Skeletal muscle cell (primary cell): ENCODE data around the gene SUMF2.
"Not testable (repeated sequence)": the region's sequence is repeated elsewhere in the genome, so short reads cannot be mapped to it uniquely, and the experiment has no call there.

Experiments
- DNase-seq: peaks from one replicate; pipeline ENCODE4 v3.0.0-alpha.2; 2010; ENCODE audit warnings: low read depth
- H3K4me3 ChIP-seq: 2 replicates; pipeline ENCODE4 v1.5.1; 2011; ENCODE audit warnings: low read depth, mild to moderate bottlenecking, control low read depth, low read length, moderate library complexity

The SUMF2 gene

DNA sequence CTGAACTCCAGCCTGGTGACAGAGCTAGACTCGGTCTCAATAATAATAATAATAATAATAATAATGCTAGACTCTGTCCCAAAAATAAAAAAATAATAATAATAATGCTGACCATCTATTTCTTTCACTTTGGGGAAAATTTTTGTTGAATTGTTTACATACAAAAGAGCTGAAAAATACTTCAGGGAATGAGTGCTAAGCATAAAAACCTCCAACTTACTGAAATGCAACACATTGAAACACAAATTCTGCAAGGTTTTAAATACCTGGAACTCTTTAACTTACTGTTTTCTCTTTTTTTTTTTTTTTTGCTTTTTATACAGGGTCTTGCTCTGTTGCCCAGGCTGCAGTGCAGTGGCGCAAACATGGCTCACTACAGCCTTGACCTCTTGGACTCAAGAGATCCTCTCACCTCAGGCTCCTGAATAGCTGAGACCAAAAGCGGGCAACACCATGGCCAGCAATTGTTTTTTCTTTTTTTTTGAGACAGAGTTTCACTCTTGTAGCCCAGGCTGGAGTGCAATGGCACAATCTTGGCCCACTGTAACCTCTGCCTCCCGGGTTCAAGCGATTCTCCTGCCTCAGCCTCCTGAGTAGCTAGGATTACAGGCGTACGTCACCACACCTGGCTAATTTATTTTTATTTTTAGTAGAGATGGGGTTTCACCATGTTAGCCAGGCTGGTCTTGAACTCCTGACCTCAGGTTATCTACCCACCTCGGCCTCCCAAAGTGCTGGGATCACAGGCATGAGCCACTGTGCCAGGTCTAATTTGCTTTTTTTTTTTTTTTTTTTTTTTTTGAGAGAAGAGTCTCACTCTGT lies 34.3 kb downstream of the SUMF2 start:
- not testable (repeated sequence) for H3K4me3 ChIP-seq, DNase-seq

GRCh38 chr7:56099653-56100052 lies 35.6 kb downstream of the SUMF2 start:
- no peak for DNase-seq
- no peak overlapping the region for H3K4me3 ChIP-seq

GRCh38 chr7:56104138-56104537 lies 40.1 kb downstream of the SUMF2 start:
- not testable (repeated sequence) for DNase-seq, H3K4me3 ChIP-seq

DNA sequence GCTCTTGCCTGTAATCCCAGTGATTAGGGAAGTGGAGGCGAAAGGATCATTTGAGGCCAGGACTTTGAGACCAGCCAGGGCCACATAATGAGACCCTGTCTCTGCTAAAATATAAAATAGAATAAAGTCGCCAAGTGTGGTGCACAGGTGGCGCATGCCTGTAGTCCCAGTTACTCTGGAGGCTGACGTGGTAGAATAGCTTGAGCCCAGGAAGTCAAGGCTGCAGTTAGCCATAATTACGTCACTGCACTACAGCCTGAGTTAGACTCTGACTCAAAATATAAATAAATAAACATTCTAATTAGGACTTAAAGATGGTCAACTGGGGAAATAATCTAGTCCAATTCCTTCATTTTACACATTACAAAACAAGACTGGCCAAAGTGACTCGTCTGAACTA lies 41.4 kb downstream of the SUMF2 start:
- H3K4me3 ChIP-seq = peak overlapping the region; percentile 70
- peak; percentile 40 for DNase-seq

DNA sequence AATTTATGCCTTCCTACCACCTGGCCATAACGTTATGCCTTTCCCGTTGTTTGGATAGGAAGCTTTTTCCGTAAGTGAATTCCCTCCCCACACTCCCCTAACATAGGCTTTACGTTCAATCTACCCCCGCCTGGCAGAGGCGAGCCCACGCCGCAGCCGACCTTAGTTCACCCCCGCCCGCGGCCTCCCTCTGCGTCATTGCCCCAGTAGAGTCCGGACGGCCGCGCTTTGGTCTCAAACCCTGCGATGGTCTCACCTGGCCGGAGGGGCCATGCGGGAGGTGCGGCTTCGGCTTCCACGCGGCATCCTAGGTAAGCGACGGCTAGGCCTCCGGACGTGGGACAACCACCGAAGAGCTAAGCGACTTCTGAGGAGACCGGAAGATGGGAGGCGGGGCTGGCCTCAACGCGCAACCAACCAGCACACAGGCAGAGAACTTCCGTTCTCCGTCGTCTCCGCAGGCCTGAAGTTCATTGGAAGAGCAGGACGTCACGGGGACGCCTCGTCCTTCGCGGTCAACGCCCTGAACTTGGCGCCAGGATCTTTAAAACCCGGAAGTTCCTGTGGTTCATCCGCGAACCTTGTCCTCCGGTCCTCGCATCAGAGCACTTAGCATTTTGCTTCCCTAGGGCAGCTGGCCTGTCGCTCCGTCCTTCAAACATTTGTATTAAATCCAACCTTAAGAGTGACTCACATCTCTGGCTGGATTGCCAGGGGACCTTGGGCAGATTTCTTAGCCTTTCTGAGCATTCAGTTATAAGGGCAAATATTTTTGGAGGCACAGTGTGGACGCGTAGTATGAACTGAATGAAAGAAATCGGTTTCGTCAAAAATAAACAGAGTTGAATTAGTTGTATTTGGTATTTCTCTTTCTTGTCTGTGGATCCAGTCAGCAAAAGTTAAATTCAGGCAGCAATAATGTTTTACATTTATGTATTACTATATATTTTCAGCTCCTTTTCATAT lies 42.3 kb downstream of the SUMF2 start, which contains the start of gene CHCHD2:
Gene CHCHD2, minus strand, starts transcription at position 369 of the 966 bp plus-strand sequence. Its CDS starts 63 bp downstream, at position 306.
- H3K4me3 ChIP-seq = peak within 1 kb of the TSS; percentile 70
- peak; percentile 96 for DNase-seq

GRCh38 chr7:56107954-56108258 lies 43.8 kb downstream of the SUMF2 start:
- H3K4me3 ChIP-seq = no peak overlapping the region
- no peak for DNase-seq

DNA sequence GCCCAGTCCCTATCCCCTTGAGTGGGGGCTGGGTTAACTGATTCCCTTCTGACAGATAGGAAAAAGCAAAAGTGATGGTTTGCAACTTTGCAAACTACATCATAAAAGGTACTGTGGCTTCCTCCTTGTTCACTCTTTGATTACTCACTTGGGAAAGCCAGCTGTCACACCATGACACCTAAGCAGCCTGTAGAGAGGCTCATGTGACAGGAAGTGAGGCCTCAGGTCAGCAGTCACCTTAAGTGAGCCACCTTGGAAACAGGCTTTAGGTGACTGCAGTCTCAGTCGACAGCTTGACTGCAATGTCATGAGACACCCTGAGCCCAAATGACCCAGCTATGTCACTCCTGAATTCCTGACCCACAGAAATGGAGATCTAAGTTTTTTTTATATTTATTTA lies 46.5 kb downstream of the SUMF2 start:
- H3K4me3 ChIP-seq = no peak overlapping the region
- no peak for DNase-seq

GRCh38 chr7:56112244-56112643 lies 48.2 kb downstream of the SUMF2 start:
- H3K4me3 ChIP-seq = not testable (repeated sequence)

GRCh38 chr7:56115852-56116538 lies 51.9 kb downstream of the SUMF2 start, which contains the start of gene NUPR2:
Gene NUPR2, minus strand, starts transcription at chr7:56116417. Its CDS starts 103 bp downstream, at chr7:56116314.
- no peak for DNase-seq
- no peak within 1 kb of the TSS for H3K4me3 ChIP-seq

More at GRCh38 chr7:56112244-56112643, 48.2 kb downstream of the SUMF2 start:
- not testable (repeated sequence) for DNase-seq

DNA sequence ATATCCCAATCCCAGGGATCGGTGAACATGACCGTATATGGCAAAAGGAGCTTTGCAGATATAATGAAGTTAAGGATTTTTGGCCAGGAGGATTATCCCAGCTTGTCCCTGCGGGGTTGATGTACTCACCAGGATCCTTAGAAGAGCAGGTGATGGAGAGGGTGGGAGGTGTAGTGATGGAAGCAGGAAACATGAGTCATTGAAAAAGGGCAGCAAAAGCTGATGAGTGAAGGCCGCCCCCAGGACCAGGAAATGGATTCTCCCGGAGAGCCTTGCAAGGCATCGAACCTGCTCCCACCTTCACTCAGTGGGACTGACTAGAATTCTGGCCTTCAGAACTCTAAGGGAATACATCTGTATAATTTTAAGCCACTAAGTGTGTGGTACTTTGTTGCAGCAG lies 57.4 kb downstream of the SUMF2 start:
- DNase-seq = no peak
- no peak overlapping the region for H3K4me3 ChIP-seq

DNA sequence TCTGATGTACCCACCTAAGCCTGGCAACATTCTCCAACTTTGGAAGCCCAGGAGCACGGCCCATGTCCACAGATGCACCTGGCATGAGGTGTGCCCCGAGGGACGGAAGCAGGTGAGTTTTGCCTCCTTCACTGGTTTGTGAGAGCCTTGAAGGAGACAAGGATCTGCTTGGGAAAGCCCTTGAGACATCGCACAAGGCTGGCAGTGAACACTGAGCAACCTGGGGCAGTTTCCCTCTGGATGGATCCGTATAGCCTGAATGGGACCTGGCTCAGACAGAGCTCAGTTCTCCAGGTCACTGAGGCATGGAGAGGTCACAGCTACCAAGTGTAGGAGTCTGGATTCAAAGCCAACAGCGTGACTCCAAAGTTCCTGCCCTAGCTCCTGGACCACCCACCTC lies 60.9 kb downstream of the SUMF2 start:
- no peak for DNase-seq
- no peak overlapping the region for H3K4me3 ChIP-seq

- no peak overlapping the region for H3K4me3 ChIP-seq
Measured at GRCh38 chr7:56125831-56126230, 61.7 kb downstream of the SUMF2 start.

DNA sequence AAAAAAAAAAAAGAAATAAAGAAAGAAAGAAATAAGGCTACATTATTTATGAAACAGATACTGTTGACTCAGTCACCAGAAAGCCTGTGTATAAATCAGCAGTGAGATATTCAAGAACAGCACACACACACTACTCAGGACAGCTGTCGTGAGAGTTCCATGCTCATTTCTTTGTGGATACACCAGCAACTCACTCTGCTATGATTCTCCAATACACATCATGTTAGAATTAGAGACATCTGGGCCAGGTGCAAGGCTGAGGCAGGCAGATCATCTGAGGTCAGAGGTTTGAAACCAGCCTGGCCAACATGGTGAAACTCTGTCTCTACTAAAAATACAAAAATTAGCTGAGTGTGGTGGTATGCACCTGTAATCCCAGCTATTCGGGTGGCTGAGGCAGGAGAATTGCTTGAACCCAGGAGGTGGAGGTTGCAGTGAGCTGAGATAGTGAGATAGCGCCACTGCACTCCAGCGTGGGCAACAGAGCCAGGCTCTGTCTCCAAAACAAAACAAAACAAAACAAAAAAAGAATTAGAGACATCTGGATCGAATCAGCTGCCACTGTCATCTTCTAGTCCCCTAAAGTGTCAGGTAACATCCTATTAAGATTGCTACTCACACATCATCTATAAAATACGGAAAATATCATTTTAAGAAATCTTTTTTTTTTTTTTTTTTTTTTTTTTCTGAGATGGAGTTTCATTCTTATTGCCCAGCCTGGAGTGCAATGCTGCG lies 63.3 kb downstream of the SUMF2 start:
- H3K4me3 ChIP-seq = no peak overlapping the region
- no peak for DNase-seq

More at GRCh38 chr7:56125831-56126230, 61.7 kb downstream of the SUMF2 start:
- DNase-seq = no peak
